ENCODE data around the gene RTN4RL1.

Gene RTN4RL1

DNA sequence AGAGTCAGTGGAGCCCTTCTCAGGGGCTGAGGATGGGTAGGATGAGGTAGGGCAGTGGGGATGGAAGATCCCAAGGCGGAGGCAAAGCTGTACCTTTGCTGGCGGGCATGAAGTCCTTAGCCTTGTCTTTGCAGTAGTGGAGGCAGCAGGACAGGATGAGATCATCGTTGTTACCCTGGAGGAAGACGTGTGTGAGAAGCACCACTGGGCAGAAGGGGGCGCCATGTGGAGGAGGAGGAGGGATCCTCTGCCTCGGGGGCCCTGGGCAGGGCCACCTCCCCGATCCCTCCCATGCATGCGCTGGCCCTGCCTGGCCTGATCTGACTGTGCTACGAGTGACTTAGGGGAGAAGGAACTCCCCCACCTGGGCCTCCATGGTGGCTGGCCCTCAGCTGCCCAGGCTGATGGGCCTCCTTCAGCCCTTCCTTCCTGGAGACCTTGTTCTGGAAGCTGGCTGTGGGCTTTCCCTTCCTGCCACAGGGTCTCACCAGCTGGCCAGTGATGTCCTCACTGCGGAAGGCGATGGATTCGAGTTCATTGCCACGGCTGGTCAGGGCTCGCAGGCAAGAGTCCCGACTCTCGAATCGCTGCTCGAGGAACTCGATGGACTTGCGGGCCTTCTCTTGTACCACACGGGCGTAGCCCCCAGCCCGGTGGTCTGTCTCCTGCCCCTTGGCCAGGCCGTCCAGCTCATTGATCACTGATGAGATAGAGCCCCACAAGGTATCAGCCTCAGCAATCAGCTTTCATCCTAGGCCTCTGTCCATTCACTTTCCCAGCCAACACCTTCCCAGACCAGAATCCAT lies 40.0 kb upstream of the RTN4RL1 start:
- Histone ChIP-seq H3K36me3 (ENCODE audit: control insufficient read depth, insufficient read depth, low read length) (peaks cover 24% of the 10 kb centered on the region), H3K27me3 (ENCODE audit: control insufficient read depth, insufficient read depth, low read length) (peaks cover 6% of the 10 kb centered on the region; the same call in 1 of the 2 replicates), H3K9ac (ENCODE audit: low read length) (no peak overlapping the region), H3K27ac (ENCODE audit: low read depth, low read length) (no peak overlapping the region), H3K9me3 (ENCODE audit: control insufficient read depth, insufficient read depth, low read depth, low read length) (no peaks in the 10 kb centered on the region), H3K4me1 (ENCODE audit: control insufficient read depth, insufficient read depth, low read length) (peaks cover 53% of the 10 kb centered on the region; the same call in 1 of the 2 replicates), H3K4me3 (ENCODE audit: low read depth, low read length) (no peak overlapping the region)

GRCh38 chr17:2064520-2064971 lies 39.4 kb upstream of the RTN4RL1 start:
- peaks cover 12% of the 10 kb centered on the region for H3K27me3 ChIP-seq (ENCODE audit: control insufficient read depth, insufficient read depth, low read length)
- no peaks in the 10 kb centered on the region for H3K9me3 ChIP-seq (ENCODE audit: control insufficient read depth, insufficient read depth, low read depth, low read length)
- H3K4me3 ChIP-seq (ENCODE audit: low read depth, low read length), result no peak overlapping the region
- H3K9ac ChIP-seq (ENCODE audit: low read length), result no peak overlapping the region
- H3K27ac ChIP-seq (ENCODE audit: low read depth, low read length), result no peak overlapping the region
- H3K36me3 ChIP-seq (ENCODE audit: control insufficient read depth, insufficient read depth, low read length), result peaks cover 24% of the 10 kb centered on the region
- H3K4me1 ChIP-seq (ENCODE audit: control insufficient read depth, insufficient read depth, low read length), result peaks cover 53% of the 10 kb centered on the region; the same call in 1 of the 2 replicates

GRCh38 chr17:2064147-2064489 lies 39.0 kb upstream of the RTN4RL1 start:
- no peak overlapping the region for H3K27ac ChIP-seq (ENCODE audit: low read depth, low read length)
- H3K9ac ChIP-seq (ENCODE audit: low read length), result no peak overlapping the region
- H3K9me3 ChIP-seq (ENCODE audit: control insufficient read depth, insufficient read depth, low read depth, low read length), result no peaks in the 10 kb centered on the region
- peaks cover 16% of the 10 kb centered on the region for H3K27me3 ChIP-seq (ENCODE audit: control insufficient read depth, insufficient read depth, low read length)
- H3K4me1 ChIP-seq (ENCODE audit: control insufficient read depth, insufficient read depth, low read length), result peaks cover 56% of the 10 kb centered on the region; the same call in 1 of the 2 replicates
- peaks cover 24% of the 10 kb centered on the region for H3K36me3 ChIP-seq (ENCODE audit: control insufficient read depth, insufficient read depth, low read length)
- H3K4me3 ChIP-seq (ENCODE audit: low read depth, low read length), result no peak overlapping the region

- Histone ChIP-seq H3K4me3 (ENCODE audit: low read depth, low read length) (no peak overlapping the region), H3K27me3 (ENCODE audit: control insufficient read depth, insufficient read depth, low read length) (peaks cover 22% of the 10 kb centered on the region), H3K9ac (ENCODE audit: low read length) (peak overlapping the region; percentile 21), H3K4me1 (ENCODE audit: control insufficient read depth, insufficient read depth, low read length) (peaks cover 53% of the 10 kb centered on the region; the same call in 1 of the 2 replicates), H3K9me3 (ENCODE audit: control insufficient read depth, insufficient read depth, low read depth, low read length) (no peaks in the 10 kb centered on the region), H3K36me3 (ENCODE audit: control insufficient read depth, insufficient read depth, low read length) (peaks cover 24% of the 10 kb centered on the region), H3K27ac (ENCODE audit: low read depth, low read length) (no peak overlapping the region; the same call in 1 of the 2 replicates)
Observed at GRCh38 chr17:2063261-2064146, 38.4 kb upstream of the RTN4RL1 start.

- Histone ChIP-seq H3K9ac (ENCODE audit: low read length) (peak overlapping the region; percentile 21), H3K4me3 (ENCODE audit: low read depth, low read length) (no peak overlapping the region; the same call in 1 of the 2 replicates), H3K9me3 (ENCODE audit: control insufficient read depth, insufficient read depth, low read depth, low read length) (no peaks in the 10 kb centered on the region), H3K4me1 (ENCODE audit: control insufficient read depth, insufficient read depth, low read length) (peaks cover 45% of the 10 kb centered on the region; the same call in 1 of the 2 replicates), H3K36me3 (ENCODE audit: control insufficient read depth, insufficient read depth, low read length) (peaks cover 23% of the 10 kb centered on the region), H3K27ac (ENCODE audit: low read depth, low read length) (no peak overlapping the region; the same call in 1 of the 2 replicates), H3K27me3 (ENCODE audit: control insufficient read depth, insufficient read depth, low read length) (peaks cover 30% of the 10 kb centered on the region)
Observed at GRCh38 chr17:2062571-2063183, 37.5 kb upstream of the RTN4RL1 start.

GRCh38 chr17:2061441-2061958 lies 36.4 kb upstream of the RTN4RL1 start:
- H3K36me3 ChIP-seq (ENCODE audit: control insufficient read depth, insufficient read depth, low read length), result peaks cover 19% of the 10 kb centered on the region
- no peaks in the 10 kb centered on the region for H3K9me3 ChIP-seq (ENCODE audit: control insufficient read depth, insufficient read depth, low read depth, low read length)
- H3K4me1 ChIP-seq (ENCODE audit: control insufficient read depth, insufficient read depth, low read length), result peaks cover 36% of the 10 kb centered on the region; the same call in 1 of the 2 replicates
- H3K9ac ChIP-seq (ENCODE audit: low read length), result no peak overlapping the region
- no peak overlapping the region for H3K27ac ChIP-seq (ENCODE audit: low read depth, low read length)
- H3K4me3 ChIP-seq (ENCODE audit: low read depth, low read length), result no peak overlapping the region
- peaks cover 42% of the 10 kb centered on the region for H3K27me3 ChIP-seq (ENCODE audit: control insufficient read depth, insufficient read depth, low read length)

DNA sequence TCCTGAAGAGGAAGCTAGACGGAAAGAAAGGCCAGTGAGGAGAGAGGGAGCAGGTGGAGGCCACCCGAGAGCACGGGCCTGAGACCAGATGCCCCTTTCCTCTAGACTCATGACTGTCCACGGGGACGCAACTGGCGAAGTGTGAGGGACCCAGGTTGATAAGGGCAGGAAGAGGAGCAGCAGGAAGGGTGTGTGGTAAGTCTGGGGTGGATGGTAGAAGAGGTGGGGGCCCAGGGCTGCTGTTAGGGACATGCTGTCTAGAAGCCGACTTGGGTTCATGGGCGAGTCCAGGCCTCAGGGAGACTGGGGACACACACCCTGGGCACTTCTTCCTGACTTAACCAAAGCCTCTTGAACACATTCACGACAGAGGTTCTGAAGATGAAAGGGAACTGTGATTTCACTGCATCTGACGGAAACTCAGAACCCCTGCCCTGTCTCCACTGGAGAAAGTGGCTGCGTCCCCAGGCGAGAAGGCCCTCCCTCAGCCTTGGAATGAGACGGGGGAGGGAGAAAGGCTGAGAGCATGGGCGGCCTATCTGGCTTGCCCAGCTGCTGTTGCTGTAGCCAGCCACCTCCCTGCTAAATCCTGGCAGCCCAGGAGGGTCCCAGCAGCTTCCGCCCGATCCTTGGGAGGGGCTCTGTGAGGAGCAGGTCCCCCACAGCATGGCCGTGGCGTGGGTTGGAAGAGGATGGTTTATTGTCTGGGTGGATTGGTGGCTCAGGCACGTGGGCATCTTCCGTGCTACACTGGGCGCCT lies 35.7 kb upstream of the RTN4RL1 start:
- H3K9me3 ChIP-seq (ENCODE audit: control insufficient read depth, insufficient read depth, low read depth, low read length), result no peaks in the 10 kb centered on the region
- H3K4me1 ChIP-seq (ENCODE audit: control insufficient read depth, insufficient read depth, low read length), result peaks cover 41% of the 10 kb centered on the region; the same call in 1 of the 2 replicates
- no peak overlapping the region for H3K9ac ChIP-seq (ENCODE audit: low read length)
- H3K27ac ChIP-seq (ENCODE audit: low read depth, low read length), result no peak overlapping the region
- H3K4me3 ChIP-seq (ENCODE audit: low read depth, low read length), result no peak overlapping the region
- peaks cover 48% of the 10 kb centered on the region for H3K27me3 ChIP-seq (ENCODE audit: control insufficient read depth, insufficient read depth, low read length)
- peaks cover 15% of the 10 kb centered on the region for H3K36me3 ChIP-seq (ENCODE audit: control insufficient read depth, insufficient read depth, low read length)

DNA sequence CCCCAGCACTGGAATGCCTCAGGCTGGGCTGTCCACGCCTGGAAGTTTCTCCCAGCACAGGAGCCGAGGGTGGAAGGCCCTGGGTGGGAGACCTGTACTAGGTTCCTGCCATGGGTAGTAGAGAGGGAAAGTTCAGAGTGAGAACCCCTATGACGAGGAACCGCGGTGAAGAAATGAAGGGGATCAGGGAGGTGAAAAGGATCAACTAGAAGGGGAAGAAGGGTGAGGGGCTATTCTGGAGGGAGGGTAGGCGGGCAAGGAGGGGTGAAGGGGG lies 35.2 kb upstream of the RTN4RL1 start:
- no peaks in the 10 kb centered on the region for H3K9me3 ChIP-seq (ENCODE audit: control insufficient read depth, insufficient read depth, low read depth, low read length)
- no peak overlapping the region for H3K27ac ChIP-seq (ENCODE audit: low read depth, low read length)
- peaks cover 14% of the 10 kb centered on the region for H3K36me3 ChIP-seq (ENCODE audit: control insufficient read depth, insufficient read depth, low read length)
- peaks cover 39% of the 10 kb centered on the region; the same call in 1 of the 2 replicates for H3K4me1 ChIP-seq (ENCODE audit: control insufficient read depth, insufficient read depth, low read length)
- H3K4me3 ChIP-seq (ENCODE audit: low read depth, low read length), result no peak overlapping the region
- no peak overlapping the region for H3K9ac ChIP-seq (ENCODE audit: low read length)
- peaks cover 53% of the 10 kb centered on the region for H3K27me3 ChIP-seq (ENCODE audit: control insufficient read depth, insufficient read depth, low read length)

DNA sequence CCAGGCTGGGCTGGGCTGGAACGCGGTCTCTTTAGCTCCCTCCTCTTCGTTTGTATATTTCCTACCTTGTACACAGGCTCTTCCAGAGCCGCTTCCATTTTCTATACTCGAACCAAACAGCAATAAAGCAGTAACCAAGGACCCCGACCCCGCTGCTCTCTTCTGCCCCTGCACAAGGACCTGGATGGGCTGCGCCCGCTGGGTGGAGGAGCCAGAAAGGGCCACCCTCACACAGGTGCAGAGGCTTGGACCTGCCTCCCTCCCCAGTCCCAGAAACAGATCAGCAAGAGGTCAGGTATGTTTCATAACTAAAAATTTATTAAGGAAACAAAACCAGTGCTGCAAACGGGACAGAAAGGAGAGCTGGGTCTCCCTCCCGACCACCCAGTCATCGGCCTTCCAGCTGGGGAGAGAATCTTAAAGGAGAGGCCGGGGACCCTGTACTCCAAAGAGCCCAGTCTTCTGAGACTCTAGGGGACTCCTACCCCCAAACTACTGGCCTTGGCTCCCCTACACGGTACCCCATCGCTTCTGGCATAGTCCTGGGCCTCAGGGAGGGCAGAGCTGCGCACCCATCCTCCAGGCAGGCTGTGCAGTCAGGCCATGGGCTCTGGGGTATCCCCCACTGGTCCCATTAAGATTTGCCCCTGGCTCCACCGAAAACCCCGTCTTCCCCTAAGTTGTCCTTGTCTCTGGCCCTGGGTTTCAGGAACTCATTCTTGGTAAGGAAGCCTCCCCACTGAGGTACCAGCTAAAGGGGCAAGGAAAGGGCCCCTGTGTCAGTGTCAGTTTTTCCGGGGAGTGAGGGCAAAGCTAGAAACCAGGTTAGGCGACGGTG lies 34.6 kb upstream of the RTN4RL1 start:
- no peak overlapping the region for H3K4me3 ChIP-seq (ENCODE audit: low read depth, low read length)
- H3K36me3 ChIP-seq (ENCODE audit: control insufficient read depth, insufficient read depth, low read length), result peaks cover 13% of the 10 kb centered on the region
- no peak overlapping the region for H3K27ac ChIP-seq (ENCODE audit: low read depth, low read length)
- H3K4me1 ChIP-seq (ENCODE audit: control insufficient read depth, insufficient read depth, low read length), result peaks cover 34% of the 10 kb centered on the region; the same call in 1 of the 2 replicates
- H3K27me3 ChIP-seq (ENCODE audit: control insufficient read depth, insufficient read depth, low read length), result peaks cover 58% of the 10 kb centered on the region
- no peak overlapping the region for H3K9ac ChIP-seq (ENCODE audit: low read length)
- no peaks in the 10 kb centered on the region for H3K9me3 ChIP-seq (ENCODE audit: control insufficient read depth, insufficient read depth, low read depth, low read length)
